HepG2 (cell line): ENCODE measurements around the gene ALG13. TPM values are rescaled to one million over a fixed set of nuclear protein-coding genes. Genes with fewer than 3 reads are reported as not detected.

Experiments used
- ASH2L ChIP-seq: fragments of 300-600, 200-600 bp; sonication (generic); IDR thresholded peaks from 2 replicates; pipeline ENCODE4 v1.7.0; 2017; ENCODE audit warnings: low read depth, mild to moderate bottlenecking, moderate library complexity, mixed read lengths, low read length; ENCODE audit not compliant: insufficient read length
- CBX2 ChIP-seq, 2 experiments: fragments of 200-600 bp in 1 of 2; sonication (generic); formaldehyde crosslinking in 1 of 2; IDR thresholded peaks; 2 replicates each; pipeline versions ENCODE4 v1.7.0 to v1.8.1; 2018 to 2022; ENCODE audit warnings: low read depth in 2 of 2, low read length in 1 of 2, mild to moderate bottlenecking in 1 of 2, missing genetic modification reagents in 1 of 2
- EP300 ChIP-seq, 3 experiments: sonication (generic) in 1 of 3; formaldehyde crosslinking in 1 of 3; IDR thresholded peaks; 2 replicates each; pipeline versions ENCODE4 v1.5.1 to v1.6.1; 2011 to 2020; ENCODE audit warnings: low read depth in 2 of 3, low read length in 2 of 3, borderline replicate concordance in 1 of 3, improper control_type of control experiment in 1 of 3, mild to moderate bottlenecking in 1 of 3, missing genetic modification reagents in 1 of 3, moderate library complexity in 1 of 3
- KLF11 ChIP-seq: IDR thresholded peaks from 2 replicates; pipeline ENCODE4 v1.6.1; 2016; ENCODE audit warnings: missing compliant biosample characterization
- SOX6 ChIP-seq, 2 experiments: fragments of 450-650 bp in 1 of 2; sonication (generic) in 1 of 2; formaldehyde crosslinking in 1 of 2; IDR thresholded peaks; 2 replicates each; pipeline versions ENCODE4 v1.4.0 to v1.6.1; 2017 to 2020; ENCODE audit warnings: antibody characterized with exemption in 1 of 2, mild to moderate bottlenecking in 1 of 2, missing genetic modification reagents in 1 of 2
- ZBTB7B ChIP-seq: sonication (generic); formaldehyde crosslinking; IDR thresholded peaks from 2 replicates; pipeline ENCODE4 v1.4.0; 2020; ENCODE audit warnings: missing genetic modification reagents
- ZNF343 ChIP-seq: sonication (generic); formaldehyde crosslinking; IDR thresholded peaks from 2 replicates; pipeline ENCODE4 v1.4.0; 2020; ENCODE audit warnings: mild to moderate bottlenecking, missing genetic modification reagents
- ZNF670 ChIP-seq: sonication (generic); formaldehyde crosslinking; IDR thresholded peaks from 2 replicates; pipeline ENCODE4 v1.8.0; 2022; ENCODE audit warnings: mild to moderate bottlenecking, missing genetic modification reagents, borderline replicate concordance
- ZSCAN12 ChIP-seq: sonication (generic); formaldehyde crosslinking; IDR thresholded peaks from 2 replicates; pipeline ENCODE4 v1.9.0; 2021; ENCODE audit warnings: mild to moderate bottlenecking, missing genetic modification reagents
- polyA plus RNA-seq, 8 experiments: library from polyadenylated mRNA; depleted of rRNA in 3 of 8; stranded (reverse) in 7 of 8; unstranded in 1 of 8; fragments of >200 nt; fragmentation: Illumina TruSeq in 4 of 8; extraction: Trizol in 4 of 8; gene quantifications; 2 replicates each; pipeline versions ENCODE4 v1.2.1 to v1.2.3, GENCODE V29; 2011 to 2016; ENCODE audit warnings: low read depth in 4 of 8, missing spikeins in 1 of 8, mixed read lengths in 1 of 8; ENCODE audit not compliant: insufficient read depth in 1 of 8
- total RNA-seq, 5 experiments: library from RNA; depleted of rRNA; stranded (reverse); fragments of >200 nt; fragmentation: Illumina TruSeq; extraction: Trizol; gene quantifications; 2 replicates each; pipeline ENCODE4 v1.2.3, GENCODE V29; 2016; ENCODE audit warnings: low read depth in 1 of 5
- TF ChIP-seq, protein P1 (sequence below): sonication (generic); formaldehyde crosslinking; IDR thresholded peaks from 2 replicates; pipeline ENCODE4 v1.5.0; 2020; ENCODE audit warnings: mild to moderate bottlenecking, missing genetic modification reagents, borderline replicate concordance
- TF ChIP-seq, protein P2 (sequence below): sonication (generic); formaldehyde crosslinking; IDR thresholded peaks from 2 replicates; pipeline ENCODE4 v1.4.0; 2020; ENCODE audit warnings: missing genetic modification reagents
- TF ChIP-seq, protein P3 (sequence below): sonication (generic); formaldehyde crosslinking; IDR thresholded peaks from 2 replicates; pipeline ENCODE4 v1.5.0; 2020; ENCODE audit warnings: mild to moderate bottlenecking, missing genetic modification reagents
- TF ChIP-seq, protein P4 (sequence below): sonication (generic); formaldehyde crosslinking; IDR thresholded peaks from 2 replicates; pipeline ENCODE4 v1.4.0; 2020; ENCODE audit warnings: missing genetic modification reagents
- TF ChIP-seq, protein P5 (sequence below): sonication (generic); formaldehyde crosslinking; IDR thresholded peaks from 2 replicates; pipeline ENCODE4 v1.5.0; 2020; ENCODE audit warnings: mild to moderate bottlenecking, low read depth, missing genetic modification reagents, borderline replicate concordance

The ALG13 gene
- total and polyA plus RNA-seq, 2 of the 13 experiments (the other 11 are each of a cell fraction or from before 2014, with no cell fraction given) = 31.2 to 65.5 TPM

DNA sequence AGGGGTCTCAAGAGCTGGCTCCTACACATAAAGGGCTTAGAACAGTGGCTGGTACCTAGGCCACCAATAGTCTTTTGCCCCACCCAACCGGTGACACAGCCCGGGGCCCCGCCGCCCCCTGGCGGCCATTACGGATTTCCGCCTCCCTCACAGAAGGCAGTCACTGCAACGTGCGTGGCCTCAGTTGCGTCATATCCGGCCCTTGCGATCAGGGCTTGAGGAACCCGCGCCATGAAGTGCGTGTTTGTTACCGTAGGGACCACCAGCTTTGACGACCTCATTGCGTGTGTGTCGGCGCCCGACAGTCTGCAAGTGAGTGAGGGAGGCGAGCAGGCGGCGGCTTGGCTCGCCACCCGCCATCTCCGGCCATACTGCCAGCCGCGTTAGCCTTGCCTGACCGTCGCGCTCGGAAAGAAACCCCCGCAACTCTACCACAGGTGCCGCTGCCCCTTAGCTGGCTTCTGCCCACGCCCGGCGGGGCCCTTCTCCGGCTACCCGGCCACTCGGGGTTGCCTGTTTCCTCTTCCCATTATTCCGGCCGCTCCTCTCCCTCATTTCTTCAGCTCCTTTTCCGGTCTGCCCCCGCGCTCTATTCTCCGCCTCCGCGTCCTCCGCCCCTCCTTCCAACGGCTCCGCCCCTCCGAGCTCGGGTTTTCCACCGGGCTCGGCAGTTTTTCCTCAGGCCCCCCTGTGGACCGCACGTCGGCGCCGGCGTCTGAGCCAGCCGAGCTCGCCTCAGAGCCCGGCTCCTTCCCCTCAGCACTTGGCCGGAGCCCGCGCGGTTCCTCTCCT is at the start of gene ALG13 (continued):
- TF ChIP-seq, protein P1, sequence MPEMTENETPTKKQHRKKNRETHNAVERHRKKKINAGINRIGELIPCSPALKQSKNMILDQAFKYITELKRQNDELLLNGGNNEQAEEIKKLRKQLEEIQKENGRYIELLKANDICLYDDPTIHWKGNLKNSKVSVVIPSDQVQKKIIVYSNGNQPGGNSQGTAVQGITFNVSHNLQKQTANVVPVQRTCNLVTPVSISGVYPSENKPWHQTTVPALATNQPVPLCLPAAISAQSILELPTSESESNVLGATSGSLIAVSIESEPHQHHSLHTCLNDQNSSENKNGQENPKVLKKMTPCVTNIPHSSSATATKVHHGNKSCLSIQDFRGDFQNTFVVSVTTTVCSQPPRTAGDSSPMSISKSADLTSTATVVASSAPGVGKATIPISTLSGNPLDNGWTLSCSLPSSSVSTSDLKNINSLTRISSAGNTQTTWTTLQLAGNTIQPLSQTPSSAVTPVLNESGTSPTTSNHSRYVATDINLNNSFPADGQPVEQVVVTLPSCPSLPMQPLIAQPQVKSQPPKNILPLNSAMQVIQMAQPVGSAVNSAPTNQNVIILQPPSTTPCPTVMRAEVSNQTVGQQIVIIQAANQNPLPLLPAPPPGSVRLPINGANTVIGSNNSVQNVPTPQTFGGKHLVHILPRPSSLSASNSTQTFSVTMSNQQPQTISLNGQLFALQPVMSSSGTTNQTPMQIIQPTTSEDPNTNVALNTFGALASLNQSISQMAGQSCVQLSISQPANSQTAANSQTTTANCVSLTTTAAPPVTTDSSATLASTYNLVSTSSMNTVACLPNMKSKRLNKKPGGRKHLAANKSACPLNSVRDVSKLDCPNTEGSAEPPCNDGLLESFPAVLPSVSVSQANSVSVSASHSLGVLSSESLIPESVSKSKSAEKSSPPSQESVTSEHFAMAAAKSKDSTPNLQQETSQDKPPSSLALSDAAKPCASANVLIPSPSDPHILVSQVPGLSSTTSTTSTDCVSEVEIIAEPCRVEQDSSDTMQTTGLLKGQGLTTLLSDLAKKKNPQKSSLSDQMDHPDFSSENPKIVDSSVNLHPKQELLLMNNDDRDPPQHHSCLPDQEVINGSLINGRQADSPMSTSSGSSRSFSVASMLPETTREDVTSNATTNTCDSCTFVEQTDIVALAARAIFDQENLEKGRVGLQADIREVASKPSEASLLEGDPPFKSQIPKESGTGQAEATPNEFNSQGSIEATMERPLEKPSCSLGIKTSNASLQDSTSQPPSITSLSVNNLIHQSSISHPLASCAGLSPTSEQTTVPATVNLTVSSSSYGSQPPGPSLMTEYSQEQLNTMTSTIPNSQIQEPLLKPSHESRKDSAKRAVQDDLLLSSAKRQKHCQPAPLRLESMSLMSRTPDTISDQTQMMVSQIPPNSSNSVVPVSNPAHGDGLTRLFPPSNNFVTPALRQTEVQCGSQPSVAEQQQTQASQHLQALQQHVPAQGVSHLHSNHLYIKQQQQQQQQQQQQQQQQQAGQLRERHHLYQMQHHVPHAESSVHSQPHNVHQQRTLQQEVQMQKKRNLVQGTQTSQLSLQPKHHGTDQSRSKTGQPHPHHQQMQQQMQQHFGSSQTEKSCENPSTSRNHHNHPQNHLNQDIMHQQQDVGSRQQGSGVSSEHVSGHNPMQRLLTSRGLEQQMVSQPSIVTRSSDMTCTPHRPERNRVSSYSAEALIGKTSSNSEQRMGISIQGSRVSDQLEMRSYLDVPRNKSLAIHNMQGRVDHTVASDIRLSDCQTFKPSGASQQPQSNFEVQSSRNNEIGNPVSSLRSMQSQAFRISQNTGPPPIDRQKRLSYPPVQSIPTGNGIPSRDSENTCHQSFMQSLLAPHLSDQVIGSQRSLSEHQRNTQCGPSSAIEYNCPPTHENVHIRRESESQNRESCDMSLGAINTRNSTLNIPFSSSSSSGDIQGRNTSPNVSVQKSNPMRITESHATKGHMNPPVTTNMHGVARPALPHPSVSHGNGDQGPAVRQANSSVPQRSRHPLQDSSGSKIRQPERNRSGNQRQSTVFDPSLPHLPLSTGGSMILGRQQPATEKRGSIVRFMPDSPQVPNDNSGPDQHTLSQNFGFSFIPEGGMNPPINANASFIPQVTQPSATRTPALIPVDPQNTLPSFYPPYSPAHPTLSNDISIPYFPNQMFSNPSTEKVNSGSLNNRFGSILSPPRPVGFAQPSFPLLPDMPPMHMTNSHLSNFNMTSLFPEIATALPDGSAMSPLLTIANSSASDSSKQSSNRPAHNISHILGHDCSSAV = no peak
- TF ChIP-seq EP300 (IDR thresholded peaks at IDR 0.05; ENCODE audit: low read depth in 2 of 2, low read length in 2 of 2) (no peak), EP300 (CRISPR knock-in tag; IDR thresholded peaks at IDR 0.05; ENCODE audit: borderline replicate concordance) (no peak), ZSCAN12 (CRISPR knock-in tag) (no peak), ZNF670 (CRISPR knock-in tag) (peak; percentile 63; the same call in 1 of the 2 replicates), SOX6 (IDR thresholded peaks at IDR 0.05) (no peak), SOX6 (CRISPR knock-in tag; IDR thresholded peaks at IDR 0.05) (peak; percentile 19; the same call in 1 of the 2 replicates), CBX2 (IDR thresholded peaks at IDR 0.05; ENCODE audit: low read depth, low read length) (no peak), CBX2 (CRISPR knock-in tag; IDR thresholded peaks at IDR 0.05; ENCODE audit: low read depth) (no peak), ZNF343 (CRISPR knock-in tag) (no peak), ASH2L (peak; percentile 64), KLF11 (CRISPR knock-in tag) (no peak), ZBTB7B (CRISPR knock-in tag) (no peak)
- TF ChIP-seq, protein P2, sequence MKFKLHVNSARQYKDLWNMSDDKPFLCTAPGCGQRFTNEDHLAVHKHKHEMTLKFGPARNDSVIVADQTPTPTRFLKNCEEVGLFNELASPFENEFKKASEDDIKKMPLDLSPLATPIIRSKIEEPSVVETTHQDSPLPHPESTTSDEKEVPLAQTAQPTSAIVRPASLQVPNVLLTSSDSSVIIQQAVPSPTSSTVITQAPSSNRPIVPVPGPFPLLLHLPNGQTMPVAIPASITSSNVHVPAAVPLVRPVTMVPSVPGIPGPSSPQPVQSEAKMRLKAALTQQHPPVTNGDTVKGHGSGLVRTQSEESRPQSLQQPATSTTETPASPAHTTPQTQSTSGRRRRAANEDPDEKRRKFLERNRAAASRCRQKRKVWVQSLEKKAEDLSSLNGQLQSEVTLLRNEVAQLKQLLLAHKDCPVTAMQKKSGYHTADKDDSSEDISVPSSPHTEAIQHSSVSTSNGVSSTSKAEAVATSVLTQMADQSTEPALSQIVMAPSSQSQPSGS (CRISPR knock-in tag) = peak; percentile 55; the same call in 1 of the 2 replicates
- TF ChIP-seq, protein P3, sequence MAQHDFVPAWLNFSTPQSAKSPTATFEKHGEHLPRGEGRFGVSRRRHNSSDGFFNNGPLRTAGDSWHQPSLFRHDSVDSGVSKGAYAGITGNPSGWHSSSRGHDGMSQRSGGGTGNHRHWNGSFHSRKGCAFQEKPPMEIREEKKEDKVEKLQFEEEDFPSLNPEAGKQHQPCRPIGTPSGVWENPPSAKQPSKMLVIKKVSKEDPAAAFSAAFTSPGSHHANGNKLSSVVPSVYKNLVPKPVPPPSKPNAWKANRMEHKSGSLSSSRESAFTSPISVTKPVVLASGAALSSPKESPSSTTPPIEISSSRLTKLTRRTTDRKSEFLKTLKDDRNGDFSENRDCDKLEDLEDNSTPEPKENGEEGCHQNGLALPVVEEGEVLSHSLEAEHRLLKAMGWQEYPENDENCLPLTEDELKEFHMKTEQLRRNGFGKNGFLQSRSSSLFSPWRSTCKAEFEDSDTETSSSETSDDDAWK (CRISPR knock-in tag) = no peak
- TF ChIP-seq, protein P4, sequence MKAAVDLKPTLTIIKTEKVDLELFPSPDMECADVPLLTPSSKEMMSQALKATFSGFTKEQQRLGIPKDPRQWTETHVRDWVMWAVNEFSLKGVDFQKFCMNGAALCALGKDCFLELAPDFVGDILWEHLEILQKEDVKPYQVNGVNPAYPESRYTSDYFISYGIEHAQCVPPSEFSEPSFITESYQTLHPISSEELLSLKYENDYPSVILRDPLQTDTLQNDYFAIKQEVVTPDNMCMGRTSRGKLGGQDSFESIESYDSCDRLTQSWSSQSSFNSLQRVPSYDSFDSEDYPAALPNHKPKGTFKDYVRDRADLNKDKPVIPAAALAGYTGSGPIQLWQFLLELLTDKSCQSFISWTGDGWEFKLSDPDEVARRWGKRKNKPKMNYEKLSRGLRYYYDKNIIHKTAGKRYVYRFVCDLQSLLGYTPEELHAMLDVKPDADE (CRISPR knock-in tag) = no peak
- TF ChIP-seq, protein P5, sequence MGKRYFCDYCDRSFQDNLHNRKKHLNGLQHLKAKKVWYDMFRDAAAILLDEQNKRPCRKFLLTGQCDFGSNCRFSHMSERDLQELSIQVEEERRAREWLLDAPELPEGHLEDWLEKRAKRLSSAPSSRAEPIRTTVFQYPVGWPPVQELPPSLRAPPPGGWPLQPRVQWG (CRISPR knock-in tag) = no peak
